HG03139 (cell line): ENCODE data around the gene PWWP2B.

Experiments used
- ATAC-seq: cut with Tn5 transposase; IDR thresholded peaks from one replicate; pipeline ENCODE4 v1.9.1; 2021; ENCODE audit not compliant: unreplicated experiment

The PWWP2B gene

DNA sequence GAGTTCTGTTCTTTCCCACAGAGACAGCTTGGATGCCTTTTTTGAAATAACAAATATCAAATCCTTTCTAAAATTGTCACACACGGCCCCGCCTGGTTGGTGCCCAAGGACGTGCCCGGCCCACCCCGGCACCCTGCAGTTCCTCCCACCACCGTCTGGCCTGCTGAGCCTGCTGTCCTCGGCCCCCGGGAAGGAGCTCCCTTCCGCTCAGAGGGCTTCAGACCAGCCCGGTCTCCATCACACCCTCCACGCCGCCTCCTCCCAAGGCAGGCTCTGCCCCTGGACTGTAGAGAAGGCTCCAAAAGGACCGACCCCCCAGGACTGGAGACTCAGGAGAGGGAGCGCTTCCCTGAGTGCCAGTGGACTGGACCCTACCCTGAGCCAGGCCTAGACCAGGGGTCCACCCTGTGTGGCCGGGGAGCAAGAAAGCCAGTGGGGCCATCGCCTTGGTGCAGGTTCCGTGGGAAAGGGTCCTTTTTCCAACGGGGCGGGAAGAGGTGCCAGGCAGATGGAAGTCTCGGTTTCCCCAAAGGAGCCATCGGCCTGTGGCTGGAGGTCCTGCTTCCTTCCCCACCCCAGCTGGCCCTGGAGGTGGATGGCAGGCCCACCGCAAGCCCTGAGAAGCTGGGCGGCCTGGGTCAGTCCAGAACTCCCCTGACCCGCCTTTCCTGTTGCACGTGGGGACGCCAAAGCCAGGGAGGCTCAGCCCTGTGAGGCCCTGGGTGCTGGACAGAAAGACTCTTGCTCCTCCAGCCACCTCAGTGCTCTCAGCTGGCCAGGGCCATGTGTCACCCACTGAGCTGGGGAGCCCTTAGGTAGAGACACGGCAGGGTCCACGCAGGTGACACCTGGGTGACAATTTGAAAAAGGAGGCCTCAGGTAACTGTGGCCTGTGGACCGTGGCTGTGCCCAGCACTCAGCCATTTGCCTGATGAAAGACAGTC is 69.8 kb downstream of the PWWP2B start:
- no peak for ATAC-seq
